Skeletal muscle satellite cell (primary cell): ENCODE results near the gene PLEK.

Experiments
- H3K27me3 ChIP-seq: 2 replicates; pipeline ENCODE4 v1.7.0; 2013; ENCODE audit warnings: low read length; ENCODE audit not compliant: control insufficient read depth, insufficient read depth
- H3K36me3 ChIP-seq: 2 replicates; pipeline ENCODE4 v1.7.0; 2013; ENCODE audit warnings: mild to moderate bottlenecking, control low read depth, low read length; ENCODE audit not compliant: insufficient read depth
- H3K4me1 ChIP-seq: 2 replicates; pipeline ENCODE4 v1.7.0; 2013; ENCODE audit warnings: low read length; ENCODE audit not compliant: control insufficient read depth, insufficient read depth
- H3K4me2 ChIP-seq: 2 replicates; pipeline ENCODE4 v1.7.0; 2013; ENCODE audit warnings: mild to moderate bottlenecking, low read length
- H3K4me3 ChIP-seq: 2 replicates; pipeline ENCODE4 v1.7.0; 2013; ENCODE audit warnings: low read length
- H3K9ac ChIP-seq: 2 replicates; pipeline ENCODE4 v1.7.0; 2013; ENCODE audit warnings: mild to moderate bottlenecking, low read depth, low read length, moderate library complexity
- H3K9me3 ChIP-seq: replicated peaks from 2 replicates; pipeline ENCODE4 v1.7.0; 2013; ENCODE audit warnings: mild to moderate bottlenecking, control low read depth, low read length

PLEK gene

GRCh38 chr2:68420254-68420910 is 55.3 kb downstream of the PLEK start:
- H3K4me2 ChIP-seq = no peak overlapping the region
- no peaks in the 10 kb centered on the region for H3K36me3 ChIP-seq
- H3K9me3 ChIP-seq = no peaks in the 10 kb centered on the region
- H3K4me3 ChIP-seq = no peak overlapping the region
- peaks cover 77% of the 10 kb centered on the region for H3K27me3 ChIP-seq
- H3K4me1 ChIP-seq = no peaks in the 10 kb centered on the region
- no peak overlapping the region for H3K9ac ChIP-seq

GRCh38 chr2:68423966-68424650 is 59.0 kb downstream of the PLEK start:
- Histone ChIP-seq H3K36me3 (no peaks in the 10 kb centered on the region), H3K9ac (no peak overlapping the region), H3K4me3 (no peak overlapping the region), H3K9me3 (no peaks in the 10 kb centered on the region), H3K27me3 (peaks cover 58% of the 10 kb centered on the region), H3K4me2 (no peak overlapping the region), H3K4me1 (no peaks in the 10 kb centered on the region)

GRCh38 chr2:68425503-68425902 is 60.4 kb downstream of the PLEK start:
- Histone ChIP-seq H3K4me1 (no peaks in the 10 kb centered on the region), H3K4me3 (no peak overlapping the region)

GRCh38 chr2:68426446-68426845 is 61.4 kb downstream of the PLEK start:
- no peaks in the 10 kb centered on the region for H3K9me3 ChIP-seq
- no peaks in the 10 kb centered on the region for H3K36me3 ChIP-seq
- no peaks in the 10 kb centered on the region for H3K4me1 ChIP-seq
- H3K9ac ChIP-seq = no peak overlapping the region
- H3K4me3 ChIP-seq = no peak overlapping the region
- no peak overlapping the region for H3K4me2 ChIP-seq
- peaks cover 47% of the 10 kb centered on the region for H3K27me3 ChIP-seq

More at GRCh38 chr2:68425503-68425902, 60.4 kb downstream of the PLEK start:
- Histone ChIP-seq H3K36me3 (no peaks in the 10 kb centered on the region), H3K9ac (no peak overlapping the region), H3K4me2 (no peak overlapping the region), H3K27me3 (peaks cover 57% of the 10 kb centered on the region), H3K9me3 (no peaks in the 10 kb centered on the region)

- Histone ChIP-seq H3K4me1 (no peaks in the 10 kb centered on the region), H3K36me3 (no peaks in the 10 kb centered on the region), H3K27me3 (peaks cover 44% of the 10 kb centered on the region), H3K4me3 (no peak overlapping the region), H3K4me2 (no peak overlapping the region), H3K9ac (no peak overlapping the region), H3K9me3 (no peaks in the 10 kb centered on the region)
These were observed 61.9 kb downstream of the PLEK start for GRCh38 chr2:68426848-68427579.

- H3K27me3 ChIP-seq = peaks cover 42% of the 10 kb centered on the region
- H3K9me3 ChIP-seq = no peaks in the 10 kb centered on the region
- no peaks in the 10 kb centered on the region for H3K36me3 ChIP-seq
- H3K4me3 ChIP-seq = no peak overlapping the region
- no peaks in the 10 kb centered on the region for H3K4me1 ChIP-seq
- no peak overlapping the region for H3K9ac ChIP-seq
- H3K4me2 ChIP-seq = no peak overlapping the region
These were observed 63.0 kb downstream of the PLEK start for GRCh38 chr2:68428126-68428525.

- Histone ChIP-seq H3K4me1 (no peaks in the 10 kb centered on the region), H3K36me3 (no peaks in the 10 kb centered on the region)
These were observed 63.7 kb downstream of the PLEK start for GRCh38 chr2:68428746-68429145.

GRCh38 chr2:68429311-68429826 is 64.3 kb downstream of the PLEK start:
- H3K4me2 ChIP-seq = no peak overlapping the region
- no peak overlapping the region for H3K9ac ChIP-seq
- no peaks in the 10 kb centered on the region for H3K4me1 ChIP-seq
- H3K9me3 ChIP-seq = no peaks in the 10 kb centered on the region
- H3K36me3 ChIP-seq = no peaks in the 10 kb centered on the region
- peaks cover 31% of the 10 kb centered on the region for H3K27me3 ChIP-seq
- no peak overlapping the region for H3K4me3 ChIP-seq

More at GRCh38 chr2:68428746-68429145, 63.7 kb downstream of the PLEK start:
- Histone ChIP-seq H3K27me3 (peaks cover 37% of the 10 kb centered on the region), H3K9ac (no peak overlapping the region), H3K4me3 (no peak overlapping the region), H3K4me2 (no peak overlapping the region), H3K9me3 (no peaks in the 10 kb centered on the region)

GRCh38 chr2:68431316-68431972 is 66.4 kb downstream of the PLEK start:
- Histone ChIP-seq H3K4me2 (no peak overlapping the region), H3K9ac (no peak overlapping the region), H3K36me3 (no peaks in the 10 kb centered on the region), H3K27me3 (peaks cover 19% of the 10 kb centered on the region), H3K4me1 (peaks cover 13% of the 10 kb centered on the region), H3K4me3 (no peak overlapping the region), H3K9me3 (no peaks in the 10 kb centered on the region)

GRCh38 chr2:68432696-68433658 is 67.9 kb downstream of the PLEK start:
- Histone ChIP-seq H3K36me3 (no peaks in the 10 kb centered on the region), H3K27me3 (peaks cover 16% of the 10 kb centered on the region), H3K4me2 (no peak overlapping the region), H3K4me3 (no peak overlapping the region), H3K9ac (no peak overlapping the region), H3K4me1 (peaks cover 18% of the 10 kb centered on the region), H3K9me3 (no peaks in the 10 kb centered on the region)
